Parathyroid adenoma (tissue), 2 donors: ENCODE data around the gene PIEZO2.

Experiments
- H2AFZ ChIP-seq: fragments of 300-600 bp; sonication (generic); one replicate; pipeline ENCODE4 v1.7.0; 2017; ENCODE audit warnings: antibody characterized with exemption, mild to moderate bottlenecking
- H3K27ac ChIP-seq: fragments of 300-600 bp; sonication (generic); one replicate; pipeline ENCODE4 v1.7.0; 2017
- H3K27me3 ChIP-seq: fragments of 300-600 bp; sonication (generic); one replicate; pipeline ENCODE4 v1.7.0; 2017; ENCODE audit warnings: low read length; ENCODE audit not compliant: control insufficient read depth, insufficient read depth
- H3K36me3 ChIP-seq: fragments of 300-600 bp; sonication (generic); one replicate; pipeline ENCODE4 v1.7.0; 2017; ENCODE audit warnings: low read length; ENCODE audit not compliant: control insufficient read depth, insufficient read depth
- H3K4me1 ChIP-seq: fragments of 300-600 bp; sonication (generic); one replicate; pipeline ENCODE4 v1.7.0; 2017; ENCODE audit warnings: control low read depth
- H3K4me2 ChIP-seq: fragments of 300-600 bp; sonication (generic); one replicate; pipeline ENCODE4 v1.7.0; 2017; ENCODE audit warnings: low read length
- H3K4me3 ChIP-seq: fragments of 300-600 bp; sonication (generic); one replicate; pipeline ENCODE4 v1.7.0; 2017; ENCODE audit warnings: low read depth, low read length
- H3K79me2 ChIP-seq: fragments of 300-600 bp; sonication (generic); one replicate; pipeline ENCODE4 v1.7.0; 2017; ENCODE audit warnings: control low read depth
- H3K9ac ChIP-seq: fragments of 300-600 bp; sonication (generic); one replicate; pipeline ENCODE4 v1.7.0; 2017; ENCODE audit warnings: mild to moderate bottlenecking
- H3K9me3 ChIP-seq: fragments of 300-600 bp; sonication (generic); one replicate; pipeline ENCODE4 v1.7.0; 2017; ENCODE audit warnings: low read length; ENCODE audit not compliant: control insufficient read depth
- CTCF ChIP-seq: fragments of 300-600 bp; sonication (generic); IDR thresholded peaks from one replicate; pipeline ENCODE4 v1.7.0; 2017; ENCODE audit warnings: antibody characterized with exemption, mild to moderate bottlenecking
- donor health status: primary hyperparathyroidism.

PIEZO2 gene

GRCh38 chr18:10726198-10727068 is 422.9 kb downstream of the PIEZO2 start:
- Histone ChIP-seq H3K36me3 (no peaks in the 10 kb centered on the region), H3K27me3 (no peaks in the 10 kb centered on the region), H3K4me3 (peak overlapping the region; percentile 4), H3K4me1 (no peaks in the 10 kb centered on the region), H2AFZ (no peak overlapping the region), H3K4me2 (peak overlapping the region; percentile 51), H3K27ac (no peak overlapping the region), H3K9me3 (no peaks in the 10 kb centered on the region), H3K9ac (no peak overlapping the region), H3K79me2 (no peaks in the 10 kb centered on the region)
- no peak for TF ChIP-seq CTCF

- no peaks in the 10 kb centered on the region for H3K9me3 ChIP-seq
- H3K36me3 ChIP-seq = no peaks in the 10 kb centered on the region
- no peak overlapping the region for H3K4me2 ChIP-seq
- no peaks in the 10 kb centered on the region for H3K27me3 ChIP-seq
- no peak overlapping the region for H3K27ac ChIP-seq
- no peaks in the 10 kb centered on the region for H3K4me1 ChIP-seq
- no peaks in the 10 kb centered on the region for H3K79me2 ChIP-seq
- no peak overlapping the region for H3K9ac ChIP-seq
- no peak for TF ChIP-seq CTCF
- no peak overlapping the region for H3K4me3 ChIP-seq
- H2AFZ ChIP-seq = no peak overlapping the region
Observed at GRCh38 chr18:10724666-10725065, 424.7 kb downstream of the PIEZO2 start.

- no peak overlapping the region for H3K4me2 ChIP-seq
- H3K9ac ChIP-seq = no peak overlapping the region
- H2AFZ ChIP-seq = no peak overlapping the region
- no peaks in the 10 kb centered on the region for H3K4me1 ChIP-seq
- no peaks in the 10 kb centered on the region for H3K27me3 ChIP-seq
- H3K27ac ChIP-seq = no peak overlapping the region
- no peak overlapping the region for H3K4me3 ChIP-seq
- no peaks in the 10 kb centered on the region for H3K9me3 ChIP-seq
- no peaks in the 10 kb centered on the region for H3K36me3 ChIP-seq
- H3K79me2 ChIP-seq = no peaks in the 10 kb centered on the region
- no peak for TF ChIP-seq CTCF
Observed at GRCh38 chr18:10723496-10723895, 425.9 kb downstream of the PIEZO2 start.

GRCh38 chr18:10718809-10719208 is 430.6 kb downstream of the PIEZO2 start:
- Histone ChIP-seq H3K4me1 (no peaks in the 10 kb centered on the region), H3K27me3 (no peaks in the 10 kb centered on the region), H3K9me3 (no peaks in the 10 kb centered on the region), H3K79me2 (no peaks in the 10 kb centered on the region), H3K4me2 (no peak overlapping the region), H3K4me3 (no peak overlapping the region), H2AFZ (no peak overlapping the region), H3K36me3 (no peaks in the 10 kb centered on the region), H3K9ac (no peak overlapping the region), H3K27ac (no peak overlapping the region)
- TF ChIP-seq CTCF = no peak

- H3K27ac ChIP-seq = no peak overlapping the region
- H3K4me1 ChIP-seq = no peaks in the 10 kb centered on the region
- H3K4me3 ChIP-seq = no peak overlapping the region
- H3K79me2 ChIP-seq = no peaks in the 10 kb centered on the region
- H3K9ac ChIP-seq = no peak overlapping the region
- H2AFZ ChIP-seq = no peak overlapping the region
- H3K9me3 ChIP-seq = no peaks in the 10 kb centered on the region
- TF ChIP-seq CTCF = no peak
- H3K27me3 ChIP-seq = no peaks in the 10 kb centered on the region
- no peak overlapping the region for H3K4me2 ChIP-seq
- H3K36me3 ChIP-seq = no peaks in the 10 kb centered on the region
Observed at GRCh38 chr18:10715791-10716190, 433.6 kb downstream of the PIEZO2 start.
